ENCODE measurements around the gene NCOA7.
"Not testable (repeated sequence)": the region's sequence is repeated elsewhere in the genome, so short reads cannot be mapped to it uniquely, and the experiment has no call there.

The NCOA7 gene

DNA sequence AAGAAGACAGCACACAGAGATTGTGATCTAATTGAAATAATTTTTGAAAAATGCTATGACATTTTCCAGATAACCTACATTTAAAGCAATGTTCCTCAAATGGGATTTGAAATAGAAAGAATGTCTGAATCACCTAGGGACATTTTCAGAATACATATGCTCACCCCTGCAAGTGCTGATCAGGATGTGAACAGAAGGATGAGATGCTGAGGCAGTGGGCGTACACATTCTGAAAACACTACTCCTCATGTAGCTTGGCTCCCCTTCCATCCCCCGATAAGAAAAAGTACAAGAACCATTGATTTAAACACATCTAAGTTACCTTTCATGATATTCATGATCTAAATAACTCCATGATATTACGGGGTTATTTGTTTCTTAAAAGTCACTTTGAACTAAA lies 136.0 kb downstream of the NCOA7 start:
- DNase-seq = no peak

DNA sequence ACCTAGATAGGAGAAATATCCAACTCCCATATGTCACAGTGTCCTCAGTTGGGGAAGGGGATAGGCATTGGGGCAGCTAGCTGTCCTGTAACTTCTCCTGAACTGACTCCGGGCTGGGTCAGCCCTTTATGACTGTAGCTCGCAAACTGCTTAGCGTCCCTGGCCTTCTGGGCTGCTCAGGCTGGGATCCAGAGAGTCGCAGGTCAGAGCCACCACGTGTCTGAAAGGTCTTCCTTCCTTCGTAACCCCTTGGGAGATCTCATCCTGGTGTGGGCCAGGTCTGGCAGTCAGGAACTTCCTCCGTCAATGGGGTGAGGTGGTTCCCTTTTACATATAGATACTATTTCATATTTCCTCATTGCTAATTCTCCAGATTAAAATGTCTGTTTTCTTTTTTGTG lies 137.0 kb downstream of the NCOA7 start:
- DNase-seq = no peak

DNA sequence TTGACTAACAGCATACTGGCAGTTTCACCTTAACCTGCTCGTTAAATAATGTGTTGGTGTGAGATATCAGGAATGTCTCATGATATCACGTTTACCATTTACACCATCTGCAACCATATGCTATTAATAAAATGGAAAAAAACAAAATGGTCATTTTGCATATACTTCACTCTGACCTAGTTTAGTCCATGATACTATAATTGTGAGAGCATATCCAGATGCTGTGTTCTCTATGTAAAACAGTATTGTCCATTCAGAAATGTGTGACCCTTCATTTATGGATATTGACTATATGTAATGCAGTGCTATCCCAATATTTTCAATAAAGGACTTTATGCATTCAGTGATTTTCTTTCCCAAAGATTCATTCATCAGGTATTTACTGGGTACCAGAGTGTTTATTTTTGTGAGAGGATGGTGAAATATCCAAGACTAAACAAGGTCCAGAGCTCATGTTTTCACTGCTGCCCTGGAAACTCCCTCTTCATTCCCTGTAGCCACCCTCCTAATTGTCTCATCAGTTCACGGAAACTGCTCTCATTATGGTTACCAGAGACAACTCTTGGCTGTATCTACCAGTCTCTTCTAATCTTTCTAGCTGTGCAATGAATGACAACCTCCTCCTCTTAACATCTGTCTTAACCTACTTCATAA lies 140.1 kb downstream of the NCOA7 start:
- DNase-seq = no peak

DNA sequence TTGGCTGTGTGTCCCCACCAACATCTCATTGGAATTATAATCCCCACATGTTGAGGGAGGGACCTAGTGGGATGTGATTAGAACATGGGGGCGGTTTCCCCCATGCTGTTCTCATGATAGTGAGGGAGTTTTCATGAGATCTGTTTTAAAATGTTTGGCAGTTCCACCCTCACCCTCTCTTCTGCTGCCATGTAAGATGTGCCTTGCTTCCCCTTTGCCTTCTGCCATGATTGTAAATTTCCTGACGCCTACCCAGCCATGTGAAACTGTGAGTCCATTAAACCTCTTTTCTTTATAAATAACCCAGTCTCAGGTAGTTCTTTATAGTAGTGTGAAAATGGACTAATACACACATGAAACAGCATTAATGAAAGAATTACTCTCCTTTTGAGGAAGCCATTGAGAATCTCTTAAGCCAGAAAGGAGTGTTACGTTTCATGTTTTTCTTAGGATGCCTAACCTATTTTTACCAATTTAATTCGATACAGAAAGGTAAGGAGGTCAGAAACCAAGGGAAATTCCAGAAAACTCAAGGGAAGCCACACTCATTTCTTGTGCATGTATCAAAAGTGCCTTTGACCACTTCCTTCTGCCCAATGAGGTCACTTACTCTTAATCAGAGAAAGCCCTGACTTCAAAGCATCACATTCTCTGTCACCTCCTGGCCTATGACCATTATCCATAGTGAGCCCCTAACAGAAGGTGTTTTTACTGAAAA lies 141.1 kb downstream of the NCOA7 start:
- DNase-seq = no peak

DNA sequence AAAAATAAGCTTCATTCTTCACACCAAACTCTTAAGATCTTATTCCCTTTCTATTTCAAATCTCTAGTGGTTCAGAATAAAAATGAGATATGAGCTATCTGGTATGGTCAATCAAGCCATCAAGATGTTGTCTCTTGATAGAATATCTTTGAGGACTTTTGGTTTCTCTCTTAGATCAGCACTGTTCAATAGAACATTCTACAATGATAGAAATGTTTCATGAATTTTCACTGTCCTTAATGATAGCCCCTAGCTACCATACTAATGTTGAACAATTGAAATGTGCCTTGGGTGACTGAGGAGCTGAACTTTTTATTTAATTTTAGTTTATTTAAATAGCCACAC lies 141.7 kb downstream of the NCOA7 start:
- no peak for DNase-seq

DNA sequence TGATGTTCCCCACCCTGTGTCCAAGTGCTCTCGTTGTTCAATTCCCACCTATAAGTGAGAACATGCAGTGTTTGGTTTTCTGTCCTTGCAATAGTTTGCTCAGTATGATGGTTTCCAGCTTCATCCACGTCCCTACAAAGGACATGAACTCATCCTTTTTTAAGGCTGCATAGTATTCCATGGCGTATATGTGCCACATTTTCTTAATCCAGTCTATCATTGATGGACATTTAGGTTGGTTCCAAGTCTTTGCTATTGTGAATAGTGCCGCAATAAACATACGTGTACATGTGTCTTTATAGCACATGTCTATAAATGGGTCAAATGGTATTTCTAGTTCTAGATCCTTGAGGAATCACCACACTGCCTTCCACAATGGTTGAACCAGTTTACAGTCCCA lies 144.8 kb downstream of the NCOA7 start:
- DNase-seq = not testable (repeated sequence)

DNA sequence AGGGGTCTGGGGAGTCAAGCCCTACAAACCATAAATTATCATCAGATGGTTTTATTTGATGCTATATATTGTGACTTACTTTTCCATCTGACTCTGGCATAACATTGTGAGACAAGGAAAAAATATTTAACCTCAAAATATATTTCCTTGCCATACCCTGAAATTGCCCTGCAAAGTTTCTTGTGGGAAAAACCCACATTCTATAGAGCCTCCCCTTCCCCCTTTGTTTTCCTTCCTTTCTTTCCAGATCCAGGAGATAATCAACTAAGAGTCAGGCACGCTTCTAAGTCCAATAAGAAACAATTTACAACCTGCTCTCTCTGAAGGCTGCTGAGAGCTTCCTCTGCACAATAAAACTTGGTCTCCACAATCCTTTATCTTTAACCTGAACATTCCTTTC lies 148.3 kb downstream of the NCOA7 start:
- no peak for DNase-seq

DNA sequence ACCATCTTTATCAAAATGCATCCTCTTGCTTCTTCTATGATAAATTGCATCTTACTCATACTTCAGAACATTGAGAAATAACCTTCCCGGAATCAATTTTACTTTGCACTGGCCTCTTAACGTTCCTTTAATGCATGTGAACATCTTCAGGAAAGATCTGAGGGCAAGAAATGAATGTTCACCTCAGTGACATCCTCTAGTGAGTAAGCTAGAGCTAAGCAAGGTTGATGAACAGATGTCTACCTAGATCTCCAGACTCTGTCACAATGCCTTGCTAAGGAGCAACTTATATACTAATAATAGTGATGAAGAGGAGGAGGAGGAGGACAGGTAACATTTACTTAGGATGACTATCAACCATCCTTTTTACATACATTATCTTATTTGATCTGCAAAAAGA lies 149.0 kb downstream of the NCOA7 start:
- DNase-seq = no peak

DNA sequence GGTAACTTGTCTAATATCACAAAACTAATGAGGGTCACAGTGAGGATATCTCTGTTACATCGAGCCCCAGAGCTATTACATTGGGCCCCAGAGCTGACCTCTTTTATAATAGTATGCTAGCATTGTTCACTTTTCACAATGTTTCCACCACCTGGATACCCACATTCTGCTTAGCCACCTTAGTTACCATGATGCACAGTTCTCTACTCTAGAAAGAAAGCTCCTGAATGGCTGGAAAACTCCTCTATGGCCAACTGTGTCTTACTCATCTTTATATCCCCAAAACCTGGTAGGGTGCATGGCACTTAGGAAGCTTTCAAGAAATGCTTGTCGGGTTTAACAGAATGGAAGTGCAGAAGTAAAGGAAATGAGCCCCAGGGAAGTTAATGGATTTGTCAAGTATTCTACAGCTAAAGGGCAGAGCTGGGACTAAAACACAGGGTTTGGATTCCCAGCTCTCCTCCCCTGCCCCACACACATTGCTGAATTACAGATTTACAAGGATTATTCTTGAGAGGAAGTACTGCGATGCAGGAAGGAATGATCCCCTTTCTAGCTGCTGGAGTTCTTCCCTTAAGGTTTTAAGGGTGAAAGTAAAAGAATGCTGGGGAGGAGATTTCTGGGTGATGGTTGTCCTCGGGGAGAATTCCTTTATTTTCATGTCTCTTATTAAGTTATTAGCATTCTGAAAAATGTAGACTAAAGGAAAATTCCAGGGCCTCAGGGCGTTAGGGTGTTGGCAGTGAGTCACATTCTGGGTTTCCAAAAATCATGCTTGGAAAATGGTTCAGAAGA lies 149.7 kb downstream of the NCOA7 start:
- no peak for DNase-seq

DNA sequence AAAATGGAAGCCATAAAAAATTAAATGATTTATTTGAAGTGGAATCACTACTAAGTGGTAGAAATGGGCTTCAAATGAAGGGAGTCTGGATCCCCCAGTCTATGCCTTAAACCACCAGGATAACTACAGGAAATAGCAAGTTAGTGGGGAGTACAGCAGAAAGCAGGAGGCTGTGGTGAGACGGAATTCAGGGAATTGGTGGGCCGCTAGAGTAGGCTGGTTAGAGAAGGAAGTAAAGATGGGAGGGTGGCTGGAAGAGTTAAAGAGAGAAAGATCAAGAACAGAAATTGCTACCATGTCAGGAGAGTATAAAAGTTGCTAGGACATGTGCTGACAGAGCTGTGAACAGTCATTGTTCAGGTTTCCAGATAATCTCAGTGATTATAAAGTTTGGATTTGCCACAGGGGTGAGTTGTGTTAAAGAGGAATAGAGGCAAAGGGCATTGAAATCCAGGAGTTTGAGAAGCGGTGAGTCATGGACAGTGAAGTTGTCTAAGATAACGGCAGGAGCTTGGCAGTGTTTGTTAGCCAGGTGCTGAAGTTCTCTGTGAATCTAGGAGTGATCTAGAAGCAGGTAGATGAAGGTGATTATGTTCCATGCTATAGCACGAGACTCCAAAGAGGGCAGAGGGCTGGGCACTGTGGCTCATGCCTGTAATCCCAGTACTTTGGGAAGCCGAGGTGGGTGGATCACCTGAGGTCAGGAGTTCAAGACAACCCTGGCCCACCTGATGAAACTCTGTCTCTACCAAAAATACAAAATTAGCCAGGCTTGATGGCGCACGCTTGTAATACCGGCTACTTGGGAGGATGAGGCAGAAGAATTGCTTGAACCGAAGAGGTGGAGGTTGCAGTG lies 152.1 kb downstream of the NCOA7 start:
- no peak for DNase-seq

DNA sequence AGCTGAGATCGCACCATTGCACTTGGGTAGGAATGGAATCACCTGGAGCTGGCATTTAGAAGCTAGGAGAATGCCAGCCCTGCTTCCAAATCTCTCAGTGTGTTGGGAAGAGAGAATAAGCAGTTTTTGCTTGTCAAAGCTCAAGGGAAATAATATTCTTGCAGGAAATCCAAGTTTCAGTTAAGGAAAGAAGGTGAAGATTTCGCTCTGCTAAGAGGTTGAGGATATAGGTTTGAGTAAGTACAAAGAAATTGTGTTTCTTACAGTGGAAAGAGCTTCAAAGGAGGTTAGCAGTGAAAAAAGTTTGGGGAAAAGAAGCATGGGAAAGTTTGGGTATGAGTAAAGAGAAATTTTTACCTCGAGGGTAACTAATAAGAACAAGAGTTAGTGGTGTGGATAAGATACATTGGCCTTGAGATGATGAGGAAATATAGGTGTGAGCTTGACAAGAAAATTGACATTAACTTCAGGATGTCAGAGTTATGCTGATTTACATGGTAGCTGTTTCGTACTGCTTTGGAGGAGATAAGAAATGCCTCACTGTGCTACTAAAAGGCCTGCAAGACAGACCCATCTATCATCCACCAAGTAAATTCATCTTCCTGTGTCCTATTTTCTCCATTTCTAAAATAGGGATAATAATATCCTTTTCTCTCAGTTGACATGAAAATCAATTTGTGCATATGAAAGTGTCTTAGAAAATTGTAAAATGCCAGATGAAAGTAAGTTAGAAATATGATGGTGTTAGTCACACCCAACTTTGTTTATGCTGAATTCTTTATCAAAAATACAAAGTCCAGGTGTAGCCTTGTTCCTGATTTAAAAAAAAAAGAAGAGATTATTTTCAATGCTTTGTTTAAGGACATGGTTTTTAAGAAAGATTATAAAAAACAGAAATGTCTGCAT lies 153.0 kb downstream of the NCOA7 start:
- no peak for DNase-seq

DNA sequence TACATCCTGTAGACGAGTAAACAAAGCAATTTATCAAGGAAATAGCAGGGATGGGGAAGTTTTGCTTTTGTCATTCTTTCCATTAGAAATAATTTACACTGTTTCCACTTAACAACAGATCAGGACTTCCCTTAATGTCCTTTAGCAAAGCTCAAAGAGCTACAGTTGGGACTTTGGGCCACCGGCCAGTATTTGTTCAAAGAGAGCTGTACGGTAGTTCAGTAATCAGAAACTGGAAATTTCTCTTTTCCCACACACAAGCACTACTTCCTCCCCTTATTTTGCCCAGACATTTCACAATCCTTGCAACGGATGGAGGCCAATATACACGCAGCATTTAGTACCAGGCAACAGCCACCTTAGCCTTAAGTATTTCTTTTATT lies 153.7 kb downstream of the NCOA7 start:
- DNase-seq = no peak

DNA sequence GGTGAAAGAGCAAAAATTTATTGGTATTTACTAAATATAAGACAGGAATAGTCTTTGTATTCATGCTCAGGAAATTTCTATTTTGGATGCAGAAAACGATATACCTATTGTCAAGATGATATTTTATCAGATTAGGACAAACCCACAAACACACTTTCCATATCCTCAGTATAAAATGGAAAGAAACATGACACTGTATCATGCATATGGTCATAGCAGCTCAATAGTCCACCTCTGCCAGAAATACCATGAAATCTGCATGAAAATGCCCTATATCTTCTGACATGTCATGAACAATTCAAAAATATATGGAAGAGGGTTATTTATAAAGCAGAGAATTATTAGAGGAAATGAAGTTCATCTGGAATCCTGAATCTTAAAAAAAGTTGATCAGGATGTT lies 154.1 kb downstream of the NCOA7 start:
- DNase-seq = no peak

DNA sequence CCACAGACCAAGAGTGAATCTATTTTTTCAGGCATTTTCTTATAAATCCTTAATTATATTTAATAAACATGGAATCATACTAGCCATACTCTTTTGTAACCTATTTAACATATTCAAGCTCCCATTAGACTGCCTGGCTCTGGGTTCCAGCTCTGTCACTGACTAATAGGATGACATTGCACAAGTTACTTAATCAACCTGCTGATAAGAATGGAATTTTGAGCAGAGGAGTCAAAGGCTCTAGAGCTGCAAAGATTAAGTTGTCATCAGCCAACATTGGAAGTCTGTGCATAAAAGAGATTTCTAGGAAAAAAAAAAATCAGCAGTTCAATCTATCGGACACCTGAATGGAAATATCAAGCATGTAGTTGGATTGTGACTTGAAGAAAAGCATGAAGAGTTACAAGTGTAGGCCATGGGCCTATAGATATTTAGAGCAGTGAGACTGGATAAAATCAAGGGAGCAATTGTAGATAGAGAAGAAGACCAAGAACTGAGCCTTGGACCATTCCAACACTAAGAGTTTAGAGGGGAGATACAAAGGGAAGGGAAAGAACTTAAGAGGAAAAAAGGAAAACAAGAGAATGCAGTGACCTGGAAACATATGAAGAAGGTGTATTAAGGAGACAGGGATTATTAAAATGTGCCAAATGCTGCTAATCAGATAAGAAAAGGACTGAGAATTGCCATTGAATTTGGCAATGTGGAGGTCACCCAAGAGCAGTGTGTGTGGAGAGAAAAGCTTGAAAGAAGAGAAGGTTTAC lies 154.8 kb downstream of the NCOA7 start:
- DNase-seq = no peak

DNA sequence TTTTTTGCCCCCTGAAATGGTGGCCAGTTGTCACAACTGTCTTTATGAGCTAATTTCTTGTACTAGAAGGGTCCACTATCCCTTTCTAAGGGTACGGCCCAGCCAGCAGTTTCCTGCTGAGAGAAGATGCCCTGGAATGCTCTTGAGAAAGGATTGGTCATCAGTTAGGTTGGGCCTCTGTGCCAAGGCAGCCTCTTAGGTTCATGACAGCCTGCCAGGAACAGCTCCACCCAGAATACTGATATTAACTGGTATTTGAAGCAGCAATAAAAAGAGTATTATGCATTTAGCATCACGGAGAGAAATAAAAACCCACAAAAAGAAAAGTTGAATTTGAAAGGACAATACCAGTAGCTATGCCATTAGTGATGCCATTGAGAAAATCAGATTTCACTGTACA lies 156.9 kb downstream of the NCOA7 start:
- no peak for DNase-seq

DNA sequence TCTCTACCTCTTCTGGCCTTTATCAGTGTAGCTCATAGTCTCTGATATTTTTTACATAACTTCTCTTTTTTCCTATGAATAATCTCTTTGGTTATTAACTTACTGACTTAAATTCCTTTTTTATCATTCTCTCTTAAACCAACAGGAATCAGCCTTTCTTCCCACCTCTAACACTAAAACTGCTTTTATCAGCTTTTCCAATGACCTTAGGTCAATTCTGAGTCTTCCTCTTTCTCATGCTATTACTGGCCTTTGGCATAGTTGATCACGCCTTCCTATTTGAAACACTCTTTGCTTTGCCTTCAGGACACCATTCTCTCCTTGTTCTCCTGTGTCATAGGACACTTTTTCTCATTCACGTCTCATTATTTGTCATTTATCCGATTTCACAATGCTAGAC lies 157.7 kb downstream of the NCOA7 start:
- DNase-seq = no peak

DNA sequence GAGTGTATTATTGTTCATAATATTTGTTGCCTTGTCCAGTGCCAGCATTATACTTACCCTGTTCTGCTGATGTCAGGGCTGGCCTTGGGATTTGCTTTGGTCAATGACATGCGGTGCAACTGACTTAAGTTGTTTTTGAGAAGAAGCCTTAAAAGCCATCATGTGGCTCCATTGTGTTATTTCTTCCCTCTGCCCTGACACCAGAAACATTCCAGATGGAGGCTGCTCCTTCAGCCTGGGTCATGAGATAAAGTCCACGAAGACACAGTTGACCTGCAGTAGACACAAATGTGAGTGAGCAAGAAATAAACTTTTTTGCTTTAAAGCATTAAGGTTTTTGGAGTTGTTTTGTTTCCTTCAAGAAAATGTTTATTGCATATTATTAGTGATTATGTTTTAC lies 158.3 kb downstream of the NCOA7 start:
- DNase-seq = no peak

DNA sequence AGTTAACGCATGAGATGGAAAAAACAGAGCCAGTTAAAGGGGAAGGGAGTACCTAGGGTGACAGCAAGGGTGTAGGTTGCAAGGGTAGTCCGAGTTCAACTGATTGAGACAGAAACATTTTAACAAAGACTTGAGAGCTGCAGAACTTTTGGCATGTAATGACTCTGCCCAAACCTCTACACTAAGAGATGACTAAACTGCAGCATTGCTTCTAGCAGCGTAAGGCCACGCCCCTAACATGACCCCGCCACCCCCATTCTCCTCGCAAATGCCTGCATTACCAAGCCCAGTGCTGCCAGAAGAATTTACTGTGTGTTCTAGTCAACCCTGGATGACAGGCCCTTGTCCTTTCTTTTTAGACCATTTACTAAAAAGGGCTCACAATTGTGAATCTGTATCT lies 159.5 kb downstream of the NCOA7 start:
- no peak for DNase-seq

DNA sequence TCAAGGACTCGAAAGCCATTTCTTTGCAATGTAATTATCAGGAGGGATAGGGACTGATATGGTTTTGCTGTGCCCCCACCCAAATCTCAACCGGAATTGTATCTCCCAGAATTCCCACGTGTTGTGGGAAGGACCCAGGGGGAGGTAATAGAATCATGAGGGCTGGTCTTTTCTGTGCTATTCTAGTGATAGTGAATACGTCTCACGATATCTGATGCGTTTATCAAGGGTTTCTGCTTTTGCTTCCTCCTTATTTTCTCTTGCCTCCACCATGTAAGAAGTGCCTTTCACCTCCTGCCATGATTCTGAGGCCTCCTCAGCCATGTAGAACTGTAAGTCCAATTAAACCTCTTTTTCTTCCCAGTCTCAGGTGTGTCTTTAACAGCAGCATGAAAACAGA lies 160.0 kb downstream of the NCOA7 start:
- DNase-seq = not testable (repeated sequence)

DNA sequence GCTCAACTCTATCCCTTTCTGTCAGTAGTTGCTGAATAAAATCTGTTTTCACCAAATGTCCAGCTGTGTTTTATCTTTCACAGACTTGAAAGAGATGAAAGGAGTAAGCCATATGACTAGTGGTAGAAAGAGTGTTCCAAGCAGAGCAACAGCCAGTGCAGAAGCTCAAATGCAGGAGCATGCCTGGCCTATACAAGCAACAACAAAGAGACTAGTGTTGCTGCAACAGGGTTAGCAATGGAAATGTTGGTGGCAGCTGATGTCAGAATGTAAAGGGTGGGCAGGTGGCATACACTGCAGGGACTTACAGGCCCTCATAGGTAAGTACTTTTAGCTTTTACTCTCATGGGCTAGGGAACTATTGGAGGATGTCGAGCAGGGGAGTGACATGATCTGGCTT lies 160.6 kb downstream of the NCOA7 start:
- DNase-seq = no peak

DNA sequence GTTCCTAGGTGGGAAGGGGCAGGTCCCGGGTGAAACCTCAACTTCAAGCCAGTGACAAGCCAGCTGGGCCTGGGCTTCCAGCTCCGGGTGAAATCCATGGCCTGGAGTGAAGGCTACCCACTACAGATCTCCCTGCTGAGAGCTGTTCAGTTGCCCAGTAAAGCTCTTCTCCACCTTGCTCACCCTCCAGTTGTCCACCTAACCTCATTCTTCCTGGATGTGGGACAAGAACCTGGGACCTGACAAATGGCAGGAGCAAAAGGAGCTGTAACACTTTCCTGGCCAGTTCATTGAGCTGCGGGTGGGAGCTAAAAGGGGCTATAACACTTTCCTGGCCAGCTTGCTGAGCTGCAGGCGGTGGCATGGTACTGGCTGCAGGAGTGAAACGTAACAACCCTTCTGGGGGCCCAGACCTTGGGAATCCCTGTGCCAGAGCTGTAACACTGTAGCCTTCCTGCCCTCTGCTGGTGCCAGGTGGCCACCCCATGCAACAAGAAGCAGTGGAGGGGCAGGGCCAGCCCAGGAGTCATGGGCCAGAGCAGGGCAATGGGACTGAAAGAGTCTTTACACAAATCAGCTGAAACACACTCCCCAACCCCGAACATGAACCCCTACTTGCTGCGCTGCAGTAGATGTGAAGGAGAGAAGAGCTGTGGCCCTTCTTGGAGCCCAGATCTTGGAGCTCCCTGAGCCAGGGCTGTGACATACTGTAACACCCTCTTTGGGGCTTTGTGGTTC lies 162.2 kb downstream of the NCOA7 start:
- DNase-seq = no peak

All from central memory CD4-positive, alpha-beta T cell (primary cell).